GM18861 (cell line): ENCODE measurements around the gene NOS1.
"Not testable (repeated sequence)": the region's sequence is repeated elsewhere in the genome, so short reads cannot be mapped to it uniquely, and the experiment has no call there.

Source experiments
- ATAC-seq: cut with Tn5 transposase; IDR thresholded peaks from one replicate; pipeline ENCODE4 v1.9.1; 2021; ENCODE audit not compliant: unreplicated experiment

Gene NOS1

GRCh38 chr12:117361347-117361751 lies at the start of gene NOS1:
Gene NOS1, minus strand, starts transcription at chr12:117361626. Its CDS starts 30,557 bp downstream, at chr12:117331069.
- no peak for ATAC-seq

GRCh38 chr12:117409286-117409685 lies 47.9 kb upstream of the NOS1 start:
- ATAC-seq: no peak

GRCh38 chr12:117408161-117408791 lies 46.9 kb upstream of the NOS1 start:
- no peak for ATAC-seq

- no peak for ATAC-seq
Observed at GRCh38 chr12:117404940-117405339, 43.5 kb upstream of the NOS1 start.

GRCh38 chr12:117404203-117404853 lies 42.9 kb upstream of the NOS1 start:
- no peak for ATAC-seq

GRCh38 chr12:117403586-117404139 lies 42.2 kb upstream of the NOS1 start:
- no peak for ATAC-seq

- ATAC-seq: no peak
Observed at GRCh38 chr12:117402363-117402762, 40.9 kb upstream of the NOS1 start.

- ATAC-seq: no peak
Observed at GRCh38 chr12:117400912-117401311, 39.5 kb upstream of the NOS1 start.

GRCh38 chr12:117398482-117398881 lies 37.1 kb upstream of the NOS1 start:
- ATAC-seq: not testable (repeated sequence)

GRCh38 chr12:117395766-117396165 lies 34.3 kb upstream of the NOS1 start:
- ATAC-seq: no peak

- ATAC-seq: no peak
Observed at GRCh38 chr12:117394491-117394890, 33.1 kb upstream of the NOS1 start.

- ATAC-seq: no peak
Observed at GRCh38 chr12:117393656-117394055, 32.2 kb upstream of the NOS1 start.

- ATAC-seq: no peak
Observed at GRCh38 chr12:117390866-117391265, 29.4 kb upstream of the NOS1 start.

GRCh38 chr12:117388951-117389446 lies 27.6 kb upstream of the NOS1 start:
- ATAC-seq: no peak

GRCh38 chr12:117387832-117388231 lies 26.4 kb upstream of the NOS1 start:
- ATAC-seq: no peak

- ATAC-seq: no peak
Observed at GRCh38 chr12:117384735-117385134, 23.3 kb upstream of the NOS1 start.

- no peak for ATAC-seq
Observed at GRCh38 chr12:117380083-117380482, 18.7 kb upstream of the NOS1 start.

GRCh38 chr12:117377758-117378157 lies 16.3 kb upstream of the NOS1 start:
- ATAC-seq: no peak

- no peak for ATAC-seq
Observed at GRCh38 chr12:117370588-117370987, 9.2 kb upstream of the NOS1 start.

GRCh38 chr12:117370000-117370399 lies 8.6 kb upstream of the NOS1 start:
- not testable (repeated sequence) for ATAC-seq

- ATAC-seq: no peak
Observed at GRCh38 chr12:117367006-117367638, 5.7 kb upstream of the NOS1 start.
